Measurements from ENCODE around the gene CLNK.

CLNK gene

GRCh38 chr4:10500776-10501175, 183.8 kb downstream of the CLNK start:
- no peak for DNase-seq (ENCODE audit: extremely low read depth, low read depth)
- TF ChIP-seq CTCF (IDR thresholded peaks at IDR 0.05; ENCODE audit: low read depth, low read length) = no peak

GRCh38 chr4:10496200-10496599, 188.4 kb downstream of the CLNK start:
- DNase-seq (ENCODE audit: extremely low read depth, low read depth) = no peak
- TF ChIP-seq CTCF (IDR thresholded peaks at IDR 0.05; ENCODE audit: low read depth, low read length) = no peak

GRCh38 chr4:10495651-10496050, 188.9 kb downstream of the CLNK start:
- TF ChIP-seq CTCF (IDR thresholded peaks at IDR 0.05; ENCODE audit: low read depth, low read length) = no peak
- DNase-seq (ENCODE audit: extremely low read depth, low read depth) = no peak

- no peak for DNase-seq (ENCODE audit: extremely low read depth, low read depth)
- TF ChIP-seq CTCF (IDR thresholded peaks at IDR 0.05; ENCODE audit: low read depth, low read length) = no peak
Measured at GRCh38 chr4:10492464-10492863, 192.1 kb downstream of the CLNK start.

GRCh38 chr4:10491401-10491800, 193.2 kb downstream of the CLNK start:
- no peak for TF ChIP-seq CTCF (IDR thresholded peaks at IDR 0.05; ENCODE audit: low read depth, low read length)

GRCh38 chr4:10490996-10491395, 193.6 kb downstream of the CLNK start:
- no peak for DNase-seq (ENCODE audit: extremely low read depth, low read depth)
- no peak for TF ChIP-seq CTCF (IDR thresholded peaks at IDR 0.05; ENCODE audit: low read depth, low read length)

More at GRCh38 chr4:10491401-10491800, 193.2 kb downstream of the CLNK start:
- no peak for DNase-seq (ENCODE audit: extremely low read depth, low read depth)

GRCh38 chr4:10482913-10483312, 201.7 kb downstream of the CLNK start:
- DNase-seq (ENCODE audit: extremely low read depth, low read depth) = no peak
- no peak for TF ChIP-seq CTCF (IDR thresholded peaks at IDR 0.05; ENCODE audit: low read depth, low read length)
